Measurements from ENCODE around the gene CDH4. TPM values are rescaled to one million over a fixed set of nuclear protein-coding genes. Genes with fewer than 3 reads are reported as not detected.

Gene CDH4
- total RNA-seq, 2 donors from 2014 or later: 0.08 to 0.09 TPM

- Mint-ChIP-seq H3K36me3 (peaks cover 0 to 4% of the 10 kb centered on the region in 2 donors), H3K27ac (no peak overlapping the region), H3K9me3 (no peaks in the 10 kb centered on the region)
- no peak for ATAC-seq
- DNase-seq (ENCODE audit: low spot score in 2 of 2): no peak
These were observed 471.6 kb downstream of the CDH4 start for GRCh38 chr20:61723529-61724257.

DNA sequence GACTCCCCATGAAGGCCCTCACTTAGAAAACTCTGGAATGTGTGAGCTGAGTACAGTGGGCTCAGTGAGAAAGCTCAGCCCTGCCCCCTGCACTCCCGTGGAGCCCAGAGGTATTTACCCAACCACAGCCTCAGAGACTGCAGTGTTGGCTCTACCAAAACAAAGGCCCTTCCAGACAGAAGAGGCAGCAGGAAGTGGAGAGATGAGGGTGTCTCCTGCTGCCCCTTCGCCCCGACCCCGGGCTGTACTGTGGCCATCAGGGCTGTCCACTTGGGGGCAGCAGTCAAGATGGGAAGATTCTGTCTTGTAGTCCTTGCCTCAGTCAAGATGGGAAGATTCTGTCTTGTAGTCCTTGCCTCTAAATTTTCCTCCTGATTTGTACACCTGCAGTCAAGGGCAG is 472.3 kb downstream of the CDH4 start:
- ATAC-seq: no peak
- H3K36me3 Mint-ChIP-seq: no peaks in the 10 kb centered on the region
- no peaks in the 10 kb centered on the region for H3K9me3 Mint-ChIP-seq

GRCh38 chr20:61725145-61725544 is 473.1 kb downstream of the CDH4 start:
- no peak for ATAC-seq
- DNase-seq (ENCODE audit: low spot score in 2 of 2): no peak
- H3K27ac Mint-ChIP-seq: no peak overlapping the region

More for the DNA sequence above, 472.3 kb downstream of the CDH4 start:
- H3K27ac Mint-ChIP-seq: no peak overlapping the region
- DNase-seq (ENCODE audit: low spot score in 2 of 2): no peak

GRCh38 chr20:61725966-61726365 is 473.9 kb downstream of the CDH4 start:
- no peaks in the 10 kb centered on the region for H3K9me3 Mint-ChIP-seq
- H3K27ac Mint-ChIP-seq: no peak overlapping the region
- no peaks in the 10 kb centered on the region for H3K36me3 Mint-ChIP-seq
- ATAC-seq: no peak
- no peak for DNase-seq (ENCODE audit: low spot score in 2 of 2)

More at GRCh38 chr20:61725145-61725544, 473.1 kb downstream of the CDH4 start:
- no peaks in the 10 kb centered on the region for H3K36me3 Mint-ChIP-seq
- no peaks in the 10 kb centered on the region for H3K9me3 Mint-ChIP-seq

GRCh38 chr20:61726979-61727378 is 474.9 kb downstream of the CDH4 start:
- H3K9me3 Mint-ChIP-seq: no peaks in the 10 kb centered on the region
- no peak overlapping the region for H3K27ac Mint-ChIP-seq
- no peaks in the 10 kb centered on the region for H3K36me3 Mint-ChIP-seq
- DNase-seq (ENCODE audit: low spot score in 2 of 2) (no peak), ATAC-seq (no peak)

DNA sequence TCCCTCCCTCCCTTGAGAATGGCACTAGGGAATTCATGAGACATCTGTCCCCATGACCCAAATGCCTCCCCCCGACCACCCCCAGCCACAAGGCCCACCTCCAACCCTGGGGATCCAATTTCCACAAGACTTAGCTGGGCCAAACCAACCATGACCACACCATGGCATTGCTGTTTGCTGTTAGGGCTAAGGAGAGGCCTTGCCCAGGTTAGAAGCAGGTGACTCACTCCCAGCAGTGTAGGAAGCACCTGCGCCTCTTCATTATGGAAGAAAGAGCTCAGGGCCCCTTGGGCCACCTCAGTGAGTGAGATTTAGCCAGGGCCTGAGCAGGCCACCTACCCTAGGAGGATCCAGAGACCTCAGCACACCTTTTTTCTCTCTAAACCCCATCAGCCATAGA is 475.7 kb downstream of the CDH4 start:
- no peak for DNase-seq (ENCODE audit: low spot score in 2 of 2)
- Mint-ChIP-seq H3K27ac (no peak overlapping the region), H3K36me3 (no peaks in the 10 kb centered on the region), H3K9me3 (no peaks in the 10 kb centered on the region)
- no peak for ATAC-seq

DNA sequence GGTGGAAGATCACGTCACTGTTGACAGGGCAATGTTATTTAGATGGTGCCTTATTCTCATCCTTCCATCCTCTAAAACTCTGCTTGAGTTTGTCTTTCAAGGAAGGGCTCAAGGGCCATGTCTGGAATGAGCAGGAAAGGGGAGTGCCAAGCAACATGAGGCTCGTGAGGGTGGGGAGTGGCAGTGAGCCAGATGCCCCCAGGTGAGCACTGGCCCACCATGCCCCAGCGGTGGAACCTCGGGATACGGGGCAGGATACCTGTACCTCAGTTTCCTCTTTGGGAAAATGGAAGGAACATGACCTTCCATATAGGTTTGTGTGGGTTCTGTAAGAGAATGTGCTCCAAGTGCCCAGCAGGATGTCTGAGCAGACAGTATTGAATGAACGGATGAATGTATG is 476.3 kb downstream of the CDH4 start:
- ATAC-seq (no peak), DNase-seq (ENCODE audit: low spot score in 2 of 2) (no peak)
- no peaks in the 10 kb centered on the region for H3K9me3 Mint-ChIP-seq
- no peaks in the 10 kb centered on the region for H3K36me3 Mint-ChIP-seq
- H3K27ac Mint-ChIP-seq: no peak overlapping the region

DNA sequence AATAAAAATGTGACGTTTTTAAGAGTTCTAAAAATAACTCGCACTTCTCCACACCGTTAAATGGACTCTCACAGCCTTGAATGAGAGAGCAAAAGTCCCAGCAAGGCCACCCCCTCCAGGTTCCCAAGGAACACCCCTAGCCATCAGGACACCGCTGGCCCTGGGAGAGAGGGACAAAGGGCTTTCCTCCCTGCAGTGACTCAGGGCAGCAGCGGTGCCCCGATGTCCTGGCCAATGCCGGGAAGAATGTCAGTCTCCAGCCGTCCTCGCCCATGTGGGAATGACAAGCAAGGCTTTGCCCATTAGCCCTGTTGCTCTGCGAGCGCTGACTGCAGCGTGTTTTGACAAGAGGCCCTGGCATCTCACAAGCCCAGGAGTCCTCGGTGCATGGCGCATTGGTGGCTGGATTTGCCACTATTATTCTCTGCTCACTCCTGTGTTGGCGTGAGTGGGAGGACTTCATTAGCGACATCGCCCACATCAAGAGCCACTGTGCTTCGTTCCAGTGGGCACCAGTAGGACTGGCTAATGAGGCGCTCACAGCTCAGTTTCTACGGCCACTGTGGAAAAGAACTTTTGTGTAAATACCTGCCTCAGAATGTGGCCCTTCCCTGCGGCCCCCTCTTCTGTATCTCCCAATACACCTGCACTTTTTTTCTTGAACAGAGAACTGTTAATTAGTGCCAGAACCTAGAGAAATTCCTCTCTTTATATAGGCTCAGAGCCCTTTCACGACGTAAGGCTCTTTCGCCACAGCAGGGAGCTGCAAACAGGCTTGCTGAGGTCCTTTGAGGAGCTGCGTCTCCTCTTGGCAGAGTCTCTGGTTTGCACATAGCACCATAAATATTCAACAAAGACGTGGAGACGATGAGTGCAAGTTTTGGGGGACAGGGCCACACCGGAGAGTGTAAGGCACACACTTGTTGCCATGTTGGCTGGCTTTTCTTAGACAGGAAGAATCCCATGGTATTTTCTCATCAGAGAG is 477.0 kb downstream of the CDH4 start:
- Mint-ChIP-seq H3K9me3 (no peaks in the 10 kb centered on the region), H3K36me3 (no peaks in the 10 kb centered on the region), H3K27ac (no peak overlapping the region)
- DNase-seq (ENCODE audit: low spot score in 2 of 2) (no peak), ATAC-seq (no peak)

- H3K27ac Mint-ChIP-seq: no peak overlapping the region
- DNase-seq (ENCODE audit: low spot score in 2 of 2): no peak
- ATAC-seq: no peak
These were observed 478.7 kb downstream of the CDH4 start for GRCh38 chr20:61730631-61731362.

DNA sequence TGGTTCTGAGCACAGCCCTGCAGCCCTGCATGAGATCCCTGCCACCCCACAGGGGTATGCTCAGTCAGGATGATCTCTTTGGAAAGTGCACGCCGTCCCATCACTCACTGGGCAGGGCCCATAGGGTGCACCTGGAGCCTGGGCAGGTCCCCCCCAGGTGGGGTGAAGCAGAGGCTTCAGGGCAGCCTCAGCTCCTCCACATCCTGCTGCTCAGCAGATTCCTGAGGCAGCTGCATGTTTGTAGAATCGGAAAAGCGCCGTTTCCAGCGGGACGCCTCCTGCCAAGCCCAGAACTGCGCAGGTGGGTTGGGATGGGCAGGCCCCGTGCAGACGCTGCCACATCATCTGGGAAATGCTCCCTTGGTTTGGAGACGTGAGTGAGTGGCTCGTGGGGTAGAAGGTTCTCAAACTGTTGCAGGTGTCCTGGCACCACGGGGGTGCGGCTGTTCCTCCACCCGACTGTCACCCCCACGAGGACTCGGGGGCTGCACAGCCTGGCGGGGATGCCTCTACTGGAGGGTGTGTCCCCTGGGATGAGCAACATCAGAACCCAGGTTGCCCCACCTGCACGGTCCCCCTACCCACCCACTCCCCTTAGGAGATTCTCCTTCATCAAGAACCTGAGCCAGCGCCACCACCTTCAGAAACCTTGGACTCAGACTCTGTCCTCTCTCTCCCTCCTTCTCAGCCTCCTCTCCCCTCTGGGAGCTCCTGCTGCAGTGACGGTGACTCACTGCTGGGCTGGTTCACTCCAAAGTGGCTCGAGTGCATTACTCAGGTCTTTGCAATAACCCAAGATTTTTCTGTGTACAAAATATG is 479.5 kb downstream of the CDH4 start:
- Mint-ChIP-seq H3K27ac (no peak overlapping the region), H3K9me3 (no peaks in the 10 kb centered on the region), H3K36me3 (no peaks in the 10 kb centered on the region)
- ATAC-seq (no peak), DNase-seq (ENCODE audit: low spot score in 2 of 2) (no peak)

More at GRCh38 chr20:61730631-61731362, 478.7 kb downstream of the CDH4 start:
- Mint-ChIP-seq H3K9me3 (no peaks in the 10 kb centered on the region), H3K36me3 (no peaks in the 10 kb centered on the region)

DNA sequence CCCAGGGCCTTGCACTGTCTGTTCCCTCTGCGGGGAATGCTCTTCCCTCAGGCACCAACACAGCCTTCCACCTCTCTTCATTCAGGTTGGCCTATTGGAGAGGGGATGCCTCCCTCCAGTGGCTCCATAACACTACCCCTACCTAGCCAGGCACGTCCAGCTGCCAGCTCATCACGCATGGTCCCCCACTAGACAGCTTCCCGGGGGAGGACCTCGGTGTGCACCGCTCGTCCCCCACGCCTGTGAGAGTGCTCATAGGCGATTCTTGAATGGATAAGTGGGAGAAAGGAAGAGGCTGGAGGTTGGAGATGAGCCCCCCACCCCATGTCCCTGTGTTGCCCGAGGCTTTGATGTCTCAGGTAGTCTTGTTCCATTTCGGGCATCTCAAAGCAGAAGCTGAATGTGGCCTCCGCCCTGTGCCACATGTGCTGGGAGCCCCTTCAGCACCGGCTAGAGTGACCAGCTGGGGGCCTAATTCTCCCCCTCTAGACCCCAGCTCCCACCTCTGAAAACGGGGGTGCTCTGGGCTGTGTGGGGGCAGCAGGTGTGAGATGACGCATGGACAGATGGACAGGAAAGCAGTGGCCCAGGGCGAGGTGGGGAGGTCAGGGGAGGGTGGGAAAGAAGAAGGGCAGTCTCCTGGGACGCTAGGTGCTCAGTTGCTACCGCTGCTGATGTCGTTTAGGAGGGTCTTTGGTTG is 480.6 kb downstream of the CDH4 start:
- H3K36me3 Mint-ChIP-seq: no peaks in the 10 kb centered on the region
- ATAC-seq (no peak), DNase-seq (ENCODE audit: low spot score in 2 of 2) (no peak)
- H3K27ac Mint-ChIP-seq: no peak overlapping the region
- no peaks in the 10 kb centered on the region for H3K9me3 Mint-ChIP-seq

- no peak for DNase-seq (ENCODE audit: low spot score in 2 of 2)
- Mint-ChIP-seq H3K36me3 (no peaks in the 10 kb centered on the region), H3K27ac (no peak overlapping the region), H3K9me3 (no peaks in the 10 kb centered on the region)
- no peak for ATAC-seq
These were observed 481.2 kb downstream of the CDH4 start for GRCh38 chr20:61733216-61733615.

DNA sequence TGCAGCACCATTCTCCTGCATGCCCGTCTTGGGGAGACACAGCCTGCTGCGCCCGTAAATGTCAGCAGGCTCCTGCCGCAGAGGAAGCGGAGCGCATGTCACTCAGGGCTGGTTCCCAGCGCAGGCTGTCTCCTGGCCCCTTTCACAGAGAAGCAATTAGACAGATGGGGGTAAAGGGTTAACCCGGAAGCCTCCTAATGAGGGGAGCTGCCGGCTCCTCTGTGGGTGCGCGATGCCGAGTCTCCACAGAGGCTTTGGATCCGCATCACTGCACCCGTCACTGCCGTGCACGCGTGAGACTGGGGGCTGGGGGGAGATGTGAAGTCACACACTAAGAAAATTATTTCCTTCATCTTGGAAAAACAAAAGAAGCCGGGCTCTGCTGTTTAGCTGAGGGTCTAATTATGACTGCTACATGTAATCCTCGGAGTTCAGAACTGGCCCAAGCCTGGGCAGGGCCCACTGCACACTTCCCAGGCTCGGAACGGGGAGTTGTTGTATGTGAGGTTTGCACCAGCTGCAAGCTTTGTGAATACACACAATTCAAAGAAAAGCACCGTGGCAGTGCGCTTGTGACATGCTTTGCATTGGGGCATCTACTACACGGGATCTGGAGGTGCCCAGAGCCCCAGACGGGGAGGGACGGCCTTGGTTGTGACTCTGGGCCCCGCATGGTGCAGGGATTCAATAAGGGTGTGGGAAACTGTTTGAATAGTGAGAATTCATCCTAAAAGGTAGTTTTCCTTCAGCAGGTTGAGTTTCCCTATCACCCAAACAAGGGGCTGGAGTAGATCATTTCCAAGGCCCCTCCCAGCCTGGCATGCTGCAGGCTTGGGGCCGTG is 482.1 kb downstream of the CDH4 start:
- Mint-ChIP-seq H3K9me3 (no peaks in the 10 kb centered on the region), H3K36me3 (no peaks in the 10 kb centered on the region), H3K27ac (no peak overlapping the region)
- no peak for DNase-seq (ENCODE audit: low spot score in 2 of 2)
- ATAC-seq: no peak

DNA sequence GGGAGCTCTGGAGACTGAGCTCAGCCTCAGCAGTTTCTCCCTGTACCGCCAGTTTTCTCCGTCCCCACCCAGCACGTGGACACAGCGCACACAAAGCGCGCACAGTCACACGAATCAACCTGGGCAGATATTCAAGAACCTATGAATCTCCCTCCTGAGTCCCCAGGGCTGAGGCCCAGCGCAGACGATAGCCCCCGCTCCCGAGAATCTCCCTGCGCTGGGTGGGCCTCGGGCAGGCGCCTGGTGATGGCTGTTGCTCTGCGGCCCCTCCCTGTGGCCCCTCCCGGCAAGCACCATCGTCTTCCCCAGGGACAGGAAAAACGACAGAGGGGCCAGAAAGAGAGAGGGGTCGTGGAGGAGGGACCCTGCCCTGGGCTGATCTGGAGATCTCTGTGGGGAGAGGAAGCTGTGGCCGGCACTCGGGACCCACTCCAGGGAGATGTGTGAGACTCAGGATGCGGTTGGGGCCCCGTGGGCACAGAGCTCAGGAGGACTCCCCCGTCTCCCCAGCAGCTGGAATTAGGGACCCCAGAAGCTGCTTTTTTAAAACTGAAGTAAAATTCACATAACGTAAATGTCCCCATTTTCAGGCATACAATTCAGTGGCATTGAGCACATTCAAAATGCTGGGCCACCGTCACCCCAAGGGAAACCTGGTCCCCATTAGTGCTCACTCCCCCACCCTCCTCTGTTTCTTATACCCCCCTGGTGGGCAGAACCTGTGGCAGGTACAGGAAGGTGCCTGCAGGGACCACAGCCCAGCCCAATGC is 482.9 kb downstream of the CDH4 start:
- ATAC-seq (no peak), DNase-seq (ENCODE audit: low spot score in 2 of 2) (no peak)
- H3K9me3 Mint-ChIP-seq: no peaks in the 10 kb centered on the region
- no peak overlapping the region for H3K27ac Mint-ChIP-seq
- no peaks in the 10 kb centered on the region for H3K36me3 Mint-ChIP-seq
